Skin epidermis (tissue), 12 donors: ENCODE measurements around the gene SLC11A1.

Experiments
- H3K27ac ChIP-seq, 21 experiments: fragments of 200-600 bp; sonication (generic) in 11 of 21; one replicate each; pipeline ENCODE4 v1.5.0; 2020; ENCODE audit warnings: mild to moderate bottlenecking in 3 of 21, inconsistent platforms in 2 of 21, moderate library complexity in 2 of 21
- H3K4me3 ChIP-seq, 7 experiments: fragments of 200-600 bp; sonication (generic) in 2 of 7; one replicate each; pipeline ENCODE4 v1.5.0; 2020; ENCODE audit warnings: inconsistent platforms in 2 of 7, mild to moderate bottlenecking in 2 of 7, moderate library complexity in 1 of 7

Gene SLC11A1

GRCh38 chr2:218423584-218423983 is 41.5 kb downstream of the SLC11A1 start:
- no peak overlapping the region for H3K4me3 ChIP-seq
- no peak overlapping the region for H3K27ac ChIP-seq

- no peak overlapping the region for H3K27ac ChIP-seq
- no peak overlapping the region for H3K4me3 ChIP-seq
Measured at GRCh38 chr2:218425531-218425930, 43.5 kb downstream of the SLC11A1 start.

GRCh38 chr2:218427741-218428140 is 45.7 kb downstream of the SLC11A1 start:
- H3K4me3 ChIP-seq = no peak overlapping the region
- no peak overlapping the region for H3K27ac ChIP-seq

GRCh38 chr2:218428846-218429558 is 46.9 kb downstream of the SLC11A1 start:
- H3K27ac ChIP-seq = no peak overlapping the region
- no peak overlapping the region for H3K4me3 ChIP-seq

- no peak overlapping the region for H3K27ac ChIP-seq
- no peak overlapping the region for H3K4me3 ChIP-seq
Measured at GRCh38 chr2:218429911-218430692, 48.0 kb downstream of the SLC11A1 start.

GRCh38 chr2:218430721-218431120 is 48.6 kb downstream of the SLC11A1 start:
- H3K27ac ChIP-seq = no peak overlapping the region
- H3K4me3 ChIP-seq = no peak overlapping the region

- H3K4me3 ChIP-seq = no peak overlapping the region
- no peak overlapping the region for H3K27ac ChIP-seq
Measured at GRCh38 chr2:218431878-218432277, 49.8 kb downstream of the SLC11A1 start.

- Histone ChIP-seq H3K4me3 (no peak overlapping the region), H3K27ac (no peak overlapping the region)
Measured at GRCh38 chr2:218432676-218433365, 50.7 kb downstream of the SLC11A1 start.

GRCh38 chr2:218434456-218434855 is 52.4 kb downstream of the SLC11A1 start:
- Histone ChIP-seq H3K4me3 (no peak overlapping the region), H3K27ac (no peak overlapping the region)

- no peak overlapping the region for H3K4me3 ChIP-seq
- H3K27ac ChIP-seq = no peak overlapping the region
Measured at GRCh38 chr2:218435003-218435982, 53.2 kb downstream of the SLC11A1 start.

- Histone ChIP-seq H3K27ac (no peak overlapping the region), H3K4me3 (no peak overlapping the region)
Measured at GRCh38 chr2:218436992-218437391, 54.9 kb downstream of the SLC11A1 start.

- H3K27ac ChIP-seq = no peak overlapping the region
- no peak overlapping the region for H3K4me3 ChIP-seq
Measured at GRCh38 chr2:218437969-218438368, 55.9 kb downstream of the SLC11A1 start.

- Histone ChIP-seq H3K27ac (no peak overlapping the region), H3K4me3 (no peak overlapping the region)
Measured at GRCh38 chr2:218438596-218438995, 56.5 kb downstream of the SLC11A1 start.

- Histone ChIP-seq H3K27ac (no peak overlapping the region), H3K4me3 (no peak overlapping the region)
Measured at GRCh38 chr2:218444692-218445357, 62.8 kb downstream of the SLC11A1 start.

- H3K4me3 ChIP-seq = no peak overlapping the region
- no peak overlapping the region for H3K27ac ChIP-seq
Measured at GRCh38 chr2:218445602-218446001, 63.5 kb downstream of the SLC11A1 start.
